Raji (cell line): ENCODE data around the gene ZNF57.

Experiments
- POLR2A ChIP-seq: IDR thresholded peaks from 2 replicates; pipeline ENCODE4 v1.6.1; 2011; ENCODE audit warnings: low read depth, low read length, control low read depth; ENCODE audit not compliant: insufficient read depth

Gene ZNF57

DNA sequence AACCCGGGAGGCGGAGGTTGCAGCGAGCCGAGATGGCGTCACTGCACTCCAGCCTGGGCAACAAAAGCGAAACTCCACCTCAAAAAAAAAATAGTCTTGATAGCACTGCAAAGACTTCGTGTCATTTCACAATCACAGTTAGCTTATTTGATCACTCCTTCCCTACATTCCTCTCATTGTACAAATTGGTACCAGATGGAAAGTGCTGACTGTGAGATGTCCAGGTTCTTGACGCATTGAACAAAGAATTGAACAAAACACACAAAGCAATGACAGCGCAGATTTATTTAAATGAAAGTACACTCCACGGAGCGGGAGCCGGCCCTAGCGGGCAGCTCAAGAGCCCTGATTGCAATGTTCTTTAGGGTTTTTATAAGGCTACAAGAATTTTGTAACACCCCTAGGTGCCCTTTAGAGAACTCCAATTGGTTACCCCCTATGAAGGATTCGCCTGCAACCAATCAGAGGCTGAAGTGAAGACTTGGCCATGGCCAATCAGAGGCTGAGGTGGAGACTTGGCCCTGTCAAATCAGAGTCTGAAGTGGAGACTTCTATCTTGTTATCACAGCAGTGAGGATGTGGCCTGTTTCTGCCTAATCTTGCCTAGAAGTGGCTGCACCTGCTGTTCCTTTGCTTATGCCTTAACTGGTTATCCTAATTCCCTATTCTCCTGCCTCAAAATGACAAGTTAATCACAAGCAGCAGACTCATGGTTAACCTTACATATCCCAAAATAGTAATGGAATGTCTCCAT, 16.9 kb upstream of the ZNF57 start:
- no peak for TF ChIP-seq POLR2A

DNA sequence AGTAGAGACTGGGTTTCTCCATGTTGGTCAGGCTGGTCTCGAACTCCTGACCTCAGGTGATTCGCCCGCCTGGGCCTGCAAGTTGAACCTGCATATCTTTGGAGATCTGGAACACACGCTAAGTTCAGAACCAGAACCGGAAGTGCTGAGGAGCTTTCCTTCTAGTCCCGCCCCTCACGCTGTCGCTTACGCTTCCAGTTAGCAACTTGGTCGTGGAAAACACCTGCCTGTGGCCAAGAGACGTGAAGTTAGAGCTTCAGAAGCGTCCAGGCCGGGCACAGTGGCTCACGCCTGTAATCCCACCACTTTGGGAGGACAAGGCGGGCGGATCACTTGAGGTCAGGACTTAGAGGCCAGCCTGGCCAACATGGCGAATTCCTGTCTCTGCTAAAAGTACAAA, 15.0 kb upstream of the ZNF57 start:
- TF ChIP-seq POLR2A = no peak

DNA sequence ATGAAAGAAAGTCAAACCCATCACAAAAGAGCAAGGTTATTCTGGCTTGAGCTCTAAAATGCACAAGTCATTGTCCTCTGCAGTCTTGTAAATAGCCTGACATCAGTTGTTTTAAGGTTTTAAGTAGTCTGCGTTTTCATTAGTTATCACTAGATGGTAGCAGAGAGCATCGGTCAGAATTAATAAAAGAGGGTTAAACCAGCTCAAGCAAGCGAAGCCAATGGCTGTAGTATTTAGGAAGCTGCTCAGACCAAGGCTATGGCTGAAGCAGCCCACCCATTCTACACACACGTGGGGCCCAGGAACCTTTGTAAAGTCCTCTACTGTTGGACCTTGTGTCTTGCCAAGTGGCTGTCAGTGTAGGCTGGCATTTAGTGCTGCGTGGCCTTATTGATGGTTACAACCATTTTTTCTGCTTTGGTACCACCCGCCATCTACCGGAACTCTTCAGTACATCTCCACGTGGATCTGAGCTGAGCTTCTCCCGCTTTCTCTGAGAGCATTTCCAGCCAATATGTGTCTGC, 13.3 kb upstream of the ZNF57 start:
- TF ChIP-seq POLR2A = no peak

DNA sequence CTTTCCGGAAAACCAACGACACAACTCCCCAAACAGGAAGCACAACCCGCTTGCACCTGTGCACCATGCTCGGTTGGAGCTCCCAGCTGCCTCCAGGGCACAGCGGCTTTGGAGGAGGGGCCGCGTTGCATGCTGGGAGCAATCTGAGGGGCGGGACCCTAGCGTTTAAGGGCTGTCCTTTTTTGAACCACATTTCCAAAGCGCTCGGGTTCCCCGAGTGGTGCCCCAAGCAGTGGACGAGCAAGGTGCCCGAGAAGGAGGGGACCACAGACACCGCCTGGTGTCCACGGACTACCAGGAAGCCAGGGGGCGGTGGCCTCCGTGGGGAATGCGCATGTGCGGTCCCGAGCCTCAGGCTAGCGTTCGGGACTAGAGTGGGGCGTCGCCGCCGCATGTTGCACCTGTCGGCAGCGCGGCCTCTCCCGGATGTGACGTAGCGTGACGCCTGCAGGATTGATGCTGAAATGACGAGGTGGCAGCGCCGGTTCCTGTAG, 11.9 kb upstream of the ZNF57 start:
- no peak for TF ChIP-seq POLR2A

DNA sequence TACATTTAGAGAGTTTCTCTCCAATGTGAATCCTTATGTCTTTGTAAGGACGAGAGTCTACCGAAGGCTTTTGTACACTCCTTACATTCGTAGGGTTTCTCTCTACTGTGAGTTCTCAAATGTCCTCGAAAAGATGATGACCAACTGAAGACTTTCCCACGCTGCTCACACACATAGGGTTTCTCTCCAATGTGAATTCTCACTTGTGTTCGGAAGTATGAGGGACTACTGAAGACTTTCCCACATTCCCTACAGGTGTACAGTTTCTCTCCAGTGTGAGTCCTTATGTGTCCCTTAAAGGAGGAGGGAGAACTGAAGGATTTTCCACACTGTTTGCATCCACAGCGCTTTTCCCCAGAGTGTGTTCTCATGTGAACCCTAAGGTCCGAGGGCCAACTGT, 4.0 kb upstream of the ZNF57 start:
- no peak for TF ChIP-seq POLR2A

DNA sequence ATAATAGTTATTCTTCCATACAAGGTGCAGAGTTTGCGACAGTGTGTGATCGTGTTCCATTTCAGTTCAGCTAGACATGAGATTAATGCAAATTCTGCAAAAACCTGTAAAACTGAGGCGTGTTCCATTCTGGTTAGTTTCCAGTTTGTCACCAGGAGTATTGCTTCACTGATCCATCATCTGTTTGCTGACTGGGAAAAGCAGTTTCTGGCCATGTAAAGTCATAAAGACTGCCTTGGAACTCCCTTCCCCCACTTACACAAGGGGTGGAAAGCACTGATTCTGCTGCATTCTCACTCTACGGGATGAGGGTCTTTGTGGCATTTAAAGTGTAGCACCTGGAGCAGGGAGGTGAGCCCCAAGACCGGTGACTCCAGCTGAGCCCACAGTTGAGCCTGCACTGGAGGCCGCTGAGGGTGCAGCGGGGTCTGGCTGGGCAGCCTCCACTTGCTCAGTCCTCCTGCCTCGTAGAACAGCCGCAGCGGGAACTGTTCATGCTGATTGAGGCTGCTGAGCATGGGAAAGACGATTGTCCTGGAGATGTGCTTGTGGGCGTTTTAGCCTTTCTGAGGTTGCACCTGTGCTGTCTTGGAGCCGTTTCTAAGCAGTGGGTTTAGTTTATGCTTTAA, 2.0 kb downstream of the ZNF57 start:
- TF ChIP-seq POLR2A = no peak

DNA sequence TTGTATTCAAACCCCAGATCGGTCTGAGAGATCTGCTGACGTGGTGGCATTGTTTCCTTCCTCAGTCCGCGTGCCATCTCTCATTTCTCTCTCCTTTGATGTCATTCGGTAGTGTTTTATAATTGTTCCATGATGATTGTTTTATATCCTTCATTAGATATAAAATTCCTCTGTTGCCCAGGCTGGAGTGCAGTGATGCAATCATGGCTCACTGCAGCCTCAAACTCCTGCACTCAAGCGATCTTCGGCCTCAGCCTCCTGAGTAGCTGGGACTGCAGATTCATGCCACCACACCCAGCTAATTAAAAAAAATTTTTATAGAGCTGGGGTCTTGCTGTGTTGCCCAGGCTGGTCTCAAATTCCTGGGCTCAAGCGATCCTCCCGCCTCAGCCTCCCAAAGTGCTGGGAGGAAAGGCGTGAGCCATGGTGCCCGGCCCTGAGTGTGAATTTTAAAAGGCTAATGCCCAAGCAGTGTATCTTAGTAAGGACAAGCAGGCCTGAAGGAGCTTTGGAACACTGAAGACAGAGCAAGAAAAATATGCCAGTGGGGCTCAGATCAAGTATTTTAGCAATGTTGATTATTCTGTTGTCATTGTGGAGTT, 5.3 kb downstream of the ZNF57 start:
- no peak for TF ChIP-seq POLR2A

DNA sequence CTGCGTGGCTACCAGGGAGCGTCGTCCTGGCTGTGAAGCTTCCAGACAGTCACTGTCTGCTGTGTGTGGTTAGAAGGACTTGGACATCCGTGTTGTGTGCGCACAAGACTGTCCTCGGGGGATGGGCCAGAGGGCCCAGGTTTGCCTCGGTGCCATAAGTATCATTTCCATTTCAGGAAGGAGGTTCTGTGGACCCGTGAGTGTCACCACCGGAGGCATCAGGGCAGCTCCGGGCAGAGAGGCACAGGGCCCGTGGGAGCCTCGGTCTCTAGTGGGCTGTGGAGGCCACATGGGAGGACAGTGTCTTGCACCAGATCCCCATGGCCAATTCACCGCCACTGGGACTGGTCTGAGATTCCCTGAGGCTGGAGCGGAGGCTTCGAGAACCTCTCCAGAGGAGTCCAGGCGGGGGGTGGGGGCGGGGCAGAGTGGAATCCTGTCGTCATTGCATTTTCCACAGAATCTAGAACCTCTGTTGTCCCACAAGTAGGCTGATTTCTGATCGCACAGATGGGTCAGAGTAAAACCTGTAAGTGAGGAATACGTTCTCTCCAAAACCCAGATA, 6.0 kb downstream of the ZNF57 start:
- TF ChIP-seq POLR2A = no peak

DNA sequence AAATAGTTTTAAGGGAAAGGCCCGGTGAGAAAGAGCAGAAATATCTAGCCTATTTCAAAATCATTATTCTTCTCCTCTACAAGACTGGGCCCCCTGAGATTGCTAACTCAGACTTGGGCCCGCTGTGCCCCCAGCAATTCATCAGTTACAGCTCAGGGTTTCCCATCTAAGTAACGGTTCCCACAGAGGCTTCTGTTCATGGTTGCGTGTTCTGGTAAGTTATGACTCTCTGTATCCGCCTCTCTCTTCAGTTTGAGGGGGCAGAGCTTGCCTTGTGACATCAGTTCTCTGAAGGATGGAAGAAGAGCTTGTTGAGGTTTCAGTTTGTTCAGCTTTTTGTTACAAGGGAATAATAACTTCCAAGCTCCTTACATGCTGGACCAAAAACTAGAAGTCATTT, 11.6 kb downstream of the ZNF57 start:
- no peak for TF ChIP-seq POLR2A

DNA sequence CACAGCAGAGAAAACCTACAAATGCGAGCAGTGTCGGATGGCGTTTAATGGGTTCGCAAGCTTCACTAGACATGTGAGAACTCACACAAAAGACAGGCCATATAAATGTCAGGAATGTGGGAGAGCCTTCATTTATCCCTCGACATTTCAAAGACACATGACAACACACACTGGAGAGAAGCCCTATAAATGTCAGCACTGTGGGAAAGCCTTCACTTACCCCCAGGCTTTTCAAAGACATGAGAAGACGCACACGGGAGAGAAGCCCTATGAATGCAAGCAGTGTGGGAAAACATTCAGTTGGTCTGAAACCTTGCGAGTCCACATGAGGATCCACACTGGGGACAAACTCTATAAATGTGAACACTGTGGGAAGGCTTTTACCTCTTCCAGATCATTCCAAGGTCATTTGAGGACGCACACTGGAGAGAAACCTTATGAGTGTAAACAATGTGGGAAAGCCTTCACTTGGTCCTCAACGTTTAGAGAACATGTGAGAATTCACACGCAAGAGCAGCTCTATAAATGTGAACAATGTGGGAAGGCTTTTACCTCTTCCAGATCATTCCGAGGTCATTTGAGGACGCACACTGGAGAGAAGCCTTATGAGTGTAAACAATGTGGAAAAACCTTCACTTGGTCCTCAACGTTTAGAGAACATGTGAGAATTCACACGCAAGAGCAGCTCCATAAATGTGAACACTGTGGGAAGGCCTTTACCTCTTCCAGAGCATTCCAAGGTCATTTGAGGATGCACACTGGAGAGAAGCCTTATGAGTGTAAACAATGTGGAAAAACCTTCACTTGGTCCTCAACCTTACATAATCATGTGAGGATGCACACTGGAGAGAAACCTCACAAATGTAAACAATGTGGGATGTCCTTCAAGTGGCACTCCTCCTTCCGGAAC, 16.8 kb downstream of the ZNF57 start:
- no peak for TF ChIP-seq POLR2A

DNA sequence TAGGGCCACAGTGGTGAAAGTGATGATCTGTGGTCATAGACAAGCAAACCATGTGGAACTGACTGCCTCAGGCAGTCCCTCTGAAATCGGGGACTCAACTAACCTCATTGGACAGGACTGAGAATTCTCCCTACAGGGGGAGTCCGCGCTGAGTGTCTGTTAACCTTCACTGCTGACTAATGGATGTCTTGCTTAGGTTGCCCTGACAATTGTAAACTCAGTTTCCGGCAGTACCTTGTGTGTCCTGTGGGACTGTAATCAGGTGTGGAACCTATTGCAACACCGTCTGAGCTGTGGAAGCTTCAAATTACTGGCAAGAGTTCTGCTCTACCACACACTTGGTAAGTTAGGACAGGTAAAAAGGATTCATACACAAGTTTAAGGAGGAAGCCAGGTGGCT, 22.3 kb downstream of the ZNF57 start:
- no peak for TF ChIP-seq POLR2A

DNA sequence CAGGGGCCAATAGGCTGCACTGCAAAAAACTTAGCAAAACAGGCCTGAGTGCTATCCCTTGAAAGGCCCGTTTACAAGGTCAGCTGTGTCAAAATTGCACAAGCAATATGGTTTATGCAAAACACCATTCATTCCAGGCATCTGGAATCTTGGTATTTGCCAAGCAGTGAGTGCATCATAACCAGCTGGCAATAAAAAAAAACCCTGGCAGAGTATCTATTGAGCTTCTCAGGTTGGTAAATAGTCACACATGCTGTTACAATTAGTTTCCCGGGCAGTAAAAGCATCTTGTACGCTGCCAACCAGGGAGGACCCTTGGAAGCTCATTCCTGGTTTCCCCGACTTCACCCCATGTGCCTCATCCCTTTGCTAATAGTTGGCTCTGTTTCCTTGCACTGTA, 22.8 kb downstream of the ZNF57 start:
- no peak for TF ChIP-seq POLR2A

DNA sequence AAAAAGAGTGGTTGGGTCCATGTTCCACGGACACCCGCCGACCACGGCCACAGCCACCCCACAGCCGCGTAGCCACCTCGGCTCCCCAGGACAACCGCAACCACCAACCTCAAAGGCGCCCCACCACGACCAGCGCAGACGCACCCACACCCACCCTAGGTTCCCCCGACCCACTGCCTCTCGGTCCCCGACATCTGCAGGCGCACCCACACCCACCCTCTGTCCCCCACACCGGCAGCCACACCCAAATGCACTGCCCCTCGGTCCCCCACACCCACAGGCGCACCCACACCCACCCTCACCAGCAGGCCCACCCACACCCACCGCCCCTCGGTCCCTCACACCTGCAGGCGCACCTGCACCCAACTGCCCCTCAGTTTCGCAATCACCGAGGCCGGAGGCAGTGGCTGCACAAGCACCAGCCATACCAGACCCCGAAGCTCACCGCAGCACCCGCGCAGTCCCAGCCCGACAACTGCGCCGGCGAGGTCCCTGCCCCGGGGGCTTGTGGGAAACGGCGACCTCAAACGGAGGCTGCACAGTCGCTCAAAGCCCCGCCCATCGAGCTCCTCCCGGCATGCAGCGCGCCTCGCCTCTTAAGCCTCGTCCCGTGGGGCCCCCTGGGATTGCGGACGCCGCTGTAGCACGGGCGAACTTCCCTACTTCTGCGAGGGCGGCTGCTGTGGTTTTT, 25.8 kb downstream of the ZNF57 start:
- TF ChIP-seq POLR2A = no peak

DNA sequence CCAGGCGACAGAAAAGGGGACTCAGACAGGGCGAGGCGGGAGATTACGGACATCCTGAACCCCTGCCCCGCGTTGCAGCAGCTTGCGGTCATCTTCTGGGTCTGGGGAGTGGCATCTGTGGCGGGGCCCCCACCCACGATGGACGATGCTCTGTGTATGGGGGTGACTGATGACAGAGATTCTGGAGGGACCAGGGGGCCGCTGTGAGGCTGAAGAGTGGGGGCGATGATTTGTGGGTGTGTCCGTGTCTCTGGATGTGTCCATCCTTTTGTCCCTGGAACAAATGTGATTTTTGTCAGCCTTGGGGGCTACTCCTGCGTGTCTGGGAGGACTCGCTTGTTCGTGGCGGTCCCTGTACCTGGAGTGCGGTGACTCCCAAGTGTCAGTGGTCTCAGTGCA, 26.3 kb downstream of the ZNF57 start:
- TF ChIP-seq POLR2A = no peak
